ENCODE measurements around the gene ATXN10. TPM values are rescaled to one million over a fixed set of nuclear protein-coding genes. Genes with fewer than 3 reads are reported as not detected.

ATXN10 gene
- total RNA-seq, 6 donors from 2014 or later: 90.2 to 137 (median 110) TPM

DNA sequence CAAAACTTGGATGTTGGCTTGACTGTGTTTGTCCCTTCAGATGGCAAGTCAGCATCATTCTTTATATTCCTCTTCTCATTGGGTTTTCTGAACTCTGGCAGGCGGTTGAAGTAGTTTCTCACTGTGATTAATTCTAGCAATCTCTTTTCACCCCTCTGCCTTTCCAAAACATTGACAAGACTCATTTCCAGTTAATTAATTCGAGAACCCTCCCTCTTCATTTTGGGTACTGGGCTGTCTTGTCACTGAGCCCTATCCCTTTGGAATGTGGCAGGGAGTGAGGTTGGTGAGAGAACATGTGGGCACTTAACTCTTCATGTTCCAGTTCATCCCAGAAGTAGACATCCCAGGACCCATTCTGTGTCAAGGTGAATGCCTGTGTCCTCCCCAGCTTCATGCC, 172.4 kb downstream of the ATXN10 start:
- H3K27ac ChIP-seq: no peak overlapping the region
- H3K4me1 ChIP-seq: no peaks in the 10 kb centered on the region
- DNase-seq: no peak
- no peaks in the 10 kb centered on the region for H3K9me3 ChIP-seq
- TF ChIP-seq EP300 (IDR thresholded peaks at IDR 0.05) (no peak), POLR2AphosphoS5 (IDR thresholded peaks at IDR 0.05) (no peak), POLR2A (IDR thresholded peaks at IDR 0.05) (no peak)
- TF ChIP-seq, protein P1, sequence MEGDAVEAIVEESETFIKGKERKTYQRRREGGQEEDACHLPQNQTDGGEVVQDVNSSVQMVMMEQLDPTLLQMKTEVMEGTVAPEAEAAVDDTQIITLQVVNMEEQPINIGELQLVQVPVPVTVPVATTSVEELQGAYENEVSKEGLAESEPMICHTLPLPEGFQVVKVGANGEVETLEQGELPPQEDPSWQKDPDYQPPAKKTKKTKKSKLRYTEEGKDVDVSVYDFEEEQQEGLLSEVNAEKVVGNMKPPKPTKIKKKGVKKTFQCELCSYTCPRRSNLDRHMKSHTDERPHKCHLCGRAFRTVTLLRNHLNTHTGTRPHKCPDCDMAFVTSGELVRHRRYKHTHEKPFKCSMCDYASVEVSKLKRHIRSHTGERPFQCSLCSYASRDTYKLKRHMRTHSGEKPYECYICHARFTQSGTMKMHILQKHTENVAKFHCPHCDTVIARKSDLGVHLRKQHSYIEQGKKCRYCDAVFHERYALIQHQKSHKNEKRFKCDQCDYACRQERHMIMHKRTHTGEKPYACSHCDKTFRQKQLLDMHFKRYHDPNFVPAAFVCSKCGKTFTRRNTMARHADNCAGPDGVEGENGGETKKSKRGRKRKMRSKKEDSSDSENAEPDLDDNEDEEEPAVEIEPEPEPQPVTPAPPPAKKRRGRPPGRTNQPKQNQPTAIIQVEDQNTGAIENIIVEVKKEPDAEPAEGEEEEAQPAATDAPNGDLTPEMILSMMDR (IDR thresholded peaks at IDR 0.05): no peak
- H3K36me3 ChIP-seq: peaks cover 4 to 54% (median 15%) of the 10 kb centered on the region in 4 donors
- H3K4me3 ChIP-seq: no peak overlapping the region
- no peaks in the 10 kb centered on the region for H3K27me3 ChIP-seq
- no peak for ATAC-seq (ENCODE audit: low FRiP score in 2 of 2)
- WGBS, 2 donors: 80 to 86% methylated on average over 2 of the region's 2 CpGs

DNA sequence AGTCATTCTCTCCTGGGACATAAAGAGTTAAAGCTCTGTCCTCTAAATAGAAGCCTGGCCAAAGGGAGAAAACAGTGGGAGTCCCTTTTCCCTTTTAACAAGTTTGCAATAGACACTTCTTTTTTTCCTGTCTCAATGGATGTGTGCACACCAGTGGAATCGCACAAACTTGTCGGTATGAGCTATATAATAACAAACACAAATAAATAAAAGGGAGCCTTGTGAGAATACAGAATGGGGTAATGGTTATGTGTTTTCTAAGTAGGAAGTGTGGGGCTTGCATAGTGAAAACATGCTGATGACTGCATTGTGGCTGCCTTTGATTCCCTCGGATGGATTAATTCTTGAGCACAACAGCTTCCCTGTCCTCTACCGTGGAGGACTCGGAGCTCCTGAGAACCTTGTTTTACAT, 173.4 kb downstream of the ATXN10 start:
- WGBS, 2 donors: 71 to 76% methylated on average over 5 of the region's 5 CpGs
- DNase-seq (no peak), ATAC-seq (ENCODE audit: low FRiP score in 2 of 2) (no peak)
- no peaks in the 10 kb centered on the region for H3K4me1 ChIP-seq
- peaks cover 4 to 61% (median 15%) of the 10 kb centered on the region in 4 donors for H3K36me3 ChIP-seq
- no peaks in the 10 kb centered on the region for H3K9me3 ChIP-seq
- TF ChIP-seq, protein P1 (IDR thresholded peaks at IDR 0.05): no peak
- TF ChIP-seq EP300 (IDR thresholded peaks at IDR 0.05) (no peak), POLR2A (IDR thresholded peaks at IDR 0.05) (no peak), POLR2AphosphoS5 (IDR thresholded peaks at IDR 0.05) (no peak)
- H3K27me3 ChIP-seq: no peaks in the 10 kb centered on the region
- H3K27ac ChIP-seq: no peak overlapping the region
- no peak overlapping the region for H3K4me3 ChIP-seq

DNA sequence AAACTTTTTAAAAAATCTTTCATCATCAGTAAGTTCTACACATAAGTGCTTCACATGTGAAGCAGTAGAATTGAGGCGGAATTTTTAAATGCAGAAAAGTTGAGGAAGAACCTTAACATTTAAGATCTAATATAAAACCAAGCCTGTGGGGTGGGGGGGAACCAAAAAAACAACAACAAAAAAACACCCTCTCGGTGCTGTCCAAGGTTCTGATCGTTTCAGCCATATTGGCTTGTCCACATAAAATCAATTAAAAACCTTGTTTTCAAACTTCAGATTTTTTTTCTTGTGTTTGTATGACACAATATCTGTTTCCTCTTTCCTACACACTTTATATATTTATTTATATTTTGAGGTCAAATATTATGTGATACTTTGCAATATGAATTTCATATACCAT, 175.3 kb downstream of the ATXN10 start:
- TF ChIP-seq POLR2AphosphoS5 (IDR thresholded peaks at IDR 0.05) (no peak), POLR2A (IDR thresholded peaks at IDR 0.05) (no peak), EP300 (IDR thresholded peaks at IDR 0.05) (no peak)
- TF ChIP-seq, protein P1 (IDR thresholded peaks at IDR 0.05): no peak
- peaks cover 4 to 59% (median 17%) of the 10 kb centered on the region in 4 donors for H3K36me3 ChIP-seq

DNA sequence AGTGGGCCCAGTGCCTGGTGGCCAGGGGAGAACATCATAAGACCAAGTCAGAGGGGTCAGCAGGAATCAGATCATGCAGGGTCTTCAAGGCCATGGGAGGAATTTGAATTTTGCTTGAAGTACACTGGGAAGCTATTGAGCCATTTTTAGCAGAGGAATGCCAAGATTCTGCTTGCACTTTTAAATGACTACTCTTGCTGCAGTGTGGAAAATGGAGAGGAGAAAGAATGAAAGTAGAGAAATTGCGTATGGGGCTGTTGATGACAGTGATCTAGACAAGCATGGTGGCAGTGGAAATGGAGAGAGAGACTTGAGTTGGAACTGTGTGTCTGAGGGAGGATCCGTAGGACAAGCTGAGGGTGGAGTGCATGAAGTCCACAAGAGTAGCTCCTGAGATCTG, 177.3 kb downstream of the ATXN10 start:
- Histone ChIP-seq H3K36me3 (peaks cover 4 to 52% (median 11%) of the 10 kb centered on the region in 4 donors), H3K9me3 (peaks cover 0 to 7% (median 1%) of the 10 kb centered on the region in 4 donors), H3K27ac (no peak overlapping the region), H3K27me3 (no peaks in the 10 kb centered on the region), H3K4me3 (no peak overlapping the region), H3K4me1 (no peaks in the 10 kb centered on the region)
- 98 to 100% methylated on average over 2 of the region's 2 CpGs for WGBS, 2 donors
- TF ChIP-seq POLR2A (IDR thresholded peaks at IDR 0.05) (no peak), POLR2AphosphoS5 (IDR thresholded peaks at IDR 0.05) (no peak), EP300 (IDR thresholded peaks at IDR 0.05) (no peak)
- TF ChIP-seq, protein P1 (IDR thresholded peaks at IDR 0.05): no peak
- DNase-seq (no peak), ATAC-seq (ENCODE audit: low FRiP score in 2 of 2) (no peak)

More for the DNA sequence above, 175.3 kb downstream of the ATXN10 start:
- DNase-seq (no peak), ATAC-seq (ENCODE audit: low FRiP score in 2 of 2) (no peak)
- Histone ChIP-seq H3K4me3 (no peak overlapping the region), H3K4me1 (no peaks in the 10 kb centered on the region), H3K9me3 (no peaks in the 10 kb centered on the region), H3K27me3 (no peaks in the 10 kb centered on the region), H3K27ac (no peak overlapping the region)
- WGBS, 2 donors: 93 to 95% methylated on average over 3 of the region's 3 CpGs

DNA sequence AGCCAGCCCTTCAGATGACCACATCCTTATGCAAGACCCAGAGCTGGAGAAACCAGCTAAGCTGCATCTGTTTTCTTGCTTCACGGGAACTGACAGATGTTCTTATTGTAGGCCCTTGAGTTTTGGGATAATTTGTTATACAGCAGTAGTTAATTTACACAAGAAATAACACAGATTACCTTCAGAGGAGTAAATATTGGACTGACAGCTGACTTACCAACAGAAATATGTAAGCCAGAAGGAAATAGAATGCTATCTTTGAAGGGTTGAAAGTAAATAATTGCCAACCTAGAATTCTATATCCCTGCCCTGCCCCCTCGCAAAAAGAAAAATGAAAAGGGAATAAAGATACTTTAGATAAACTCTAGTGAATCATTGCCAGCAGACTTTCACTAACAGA, 181.2 kb downstream of the ATXN10 start:
- ATAC-seq (ENCODE audit: low FRiP score in 2 of 2): no peak
- Histone ChIP-seq H3K36me3 (peaks cover 0 to 49% (median 10%) of the 10 kb centered on the region in 4 donors), H3K4me1 (no peaks in the 10 kb centered on the region), H3K27ac (no peak overlapping the region), H3K4me3 (no peak overlapping the region), H3K9me3 (peaks cover 0 to 7% (median 1%) of the 10 kb centered on the region in 4 donors), H3K27me3 (no peaks in the 10 kb centered on the region)
- DNase-seq: no peak
- no peak for TF ChIP-seq POLR2AphosphoS5 (IDR thresholded peaks at IDR 0.05)
- TF ChIP-seq POLR2A (IDR thresholded peaks at IDR 0.05): no peak
- TF ChIP-seq EP300 (IDR thresholded peaks at IDR 0.05): no peak
- TF ChIP-seq, protein P1 (IDR thresholded peaks at IDR 0.05): no peak
- WGBS, 2 donors: 49 to 79% methylated on average over 2 of the region's 2 CpGs
